ENCODE results near the gene KDM5B. TPM values are rescaled to one million over a fixed set of nuclear protein-coding genes. Genes with fewer than 3 reads are reported as not detected.

Gene KDM5B
- total RNA-seq, 2 donors from 2014 or later = 28.7 to 36.8 TPM

GRCh38 chr1:202810615-202811295 is 2.5 kb upstream of the KDM5B start, which contains the start of gene PCAT6:
PCAT6 (plus strand) TSS chr1:202810954.
- WGBS, 2 donors = 0 to 2% methylated on average over 9 to 51 of the region's 53 CpGs
- intact Hi-C loops (cut with DNase I) = no loop called here
- Histone ChIP-seq H3K27ac (peak within 1 kb of the TSS; percentile 47 to 86 (median 64)), H3K27me3 (no peaks in the 10 kb centered on the region), H3K4me1 (peaks cover 23% of the 10 kb centered on the region), H3K4me3 (peak within 1 kb of the TSS; percentile 57 to 68), H3K9me3 (no peaks in the 10 kb centered on the region), H3K36me3 (replicated peaks in 1 of 2; ENCODE audit: insufficient read depth in 1 of 2, low read depth in 2 of 2) (no peaks in the 10 kb centered on the region)
- ATAC-seq = peak; percentile 93
- peak; percentile 94 to 97 (median 96) for DNase-seq
- TF ChIP-seq, protein P1, sequence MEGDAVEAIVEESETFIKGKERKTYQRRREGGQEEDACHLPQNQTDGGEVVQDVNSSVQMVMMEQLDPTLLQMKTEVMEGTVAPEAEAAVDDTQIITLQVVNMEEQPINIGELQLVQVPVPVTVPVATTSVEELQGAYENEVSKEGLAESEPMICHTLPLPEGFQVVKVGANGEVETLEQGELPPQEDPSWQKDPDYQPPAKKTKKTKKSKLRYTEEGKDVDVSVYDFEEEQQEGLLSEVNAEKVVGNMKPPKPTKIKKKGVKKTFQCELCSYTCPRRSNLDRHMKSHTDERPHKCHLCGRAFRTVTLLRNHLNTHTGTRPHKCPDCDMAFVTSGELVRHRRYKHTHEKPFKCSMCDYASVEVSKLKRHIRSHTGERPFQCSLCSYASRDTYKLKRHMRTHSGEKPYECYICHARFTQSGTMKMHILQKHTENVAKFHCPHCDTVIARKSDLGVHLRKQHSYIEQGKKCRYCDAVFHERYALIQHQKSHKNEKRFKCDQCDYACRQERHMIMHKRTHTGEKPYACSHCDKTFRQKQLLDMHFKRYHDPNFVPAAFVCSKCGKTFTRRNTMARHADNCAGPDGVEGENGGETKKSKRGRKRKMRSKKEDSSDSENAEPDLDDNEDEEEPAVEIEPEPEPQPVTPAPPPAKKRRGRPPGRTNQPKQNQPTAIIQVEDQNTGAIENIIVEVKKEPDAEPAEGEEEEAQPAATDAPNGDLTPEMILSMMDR (IDR thresholded peaks at IDR 0.05) = peak in 1 of 7 experiments; percentile 3
- TF ChIP-seq POLR2A (IDR thresholded peaks at IDR 0.05) = peak; percentile 83 to 89 (median 88)

- Histone ChIP-seq H3K36me3 (replicated peaks in 1 of 2; ENCODE audit: insufficient read depth in 1 of 2, low read depth in 2 of 2) (no peaks in the 10 kb centered on the region), H3K9me3 (no peaks in the 10 kb centered on the region), H3K4me1 (peaks cover 28% of the 10 kb centered on the region), H3K27me3 (no peaks in the 10 kb centered on the region), H3K4me3 (peak overlapping the region; percentile 57 to 68), H3K27ac (peak overlapping the region; percentile 47 to 86 (median 64))
- 3% methylated on average over 13 of the region's 13 CpGs for WGBS, 2 donors
- no peak for DNase-seq
- TF ChIP-seq, protein P1 (IDR thresholded peaks at IDR 0.05) = no peak
- TF ChIP-seq POLR2A (IDR thresholded peaks at IDR 0.05) = no peak
- intact Hi-C loops (cut with DNase I) = no loop called here
- no peak for ATAC-seq
Measured at GRCh38 chr1:202810193-202810614, 2.0 kb upstream of the KDM5B start.

DNA sequence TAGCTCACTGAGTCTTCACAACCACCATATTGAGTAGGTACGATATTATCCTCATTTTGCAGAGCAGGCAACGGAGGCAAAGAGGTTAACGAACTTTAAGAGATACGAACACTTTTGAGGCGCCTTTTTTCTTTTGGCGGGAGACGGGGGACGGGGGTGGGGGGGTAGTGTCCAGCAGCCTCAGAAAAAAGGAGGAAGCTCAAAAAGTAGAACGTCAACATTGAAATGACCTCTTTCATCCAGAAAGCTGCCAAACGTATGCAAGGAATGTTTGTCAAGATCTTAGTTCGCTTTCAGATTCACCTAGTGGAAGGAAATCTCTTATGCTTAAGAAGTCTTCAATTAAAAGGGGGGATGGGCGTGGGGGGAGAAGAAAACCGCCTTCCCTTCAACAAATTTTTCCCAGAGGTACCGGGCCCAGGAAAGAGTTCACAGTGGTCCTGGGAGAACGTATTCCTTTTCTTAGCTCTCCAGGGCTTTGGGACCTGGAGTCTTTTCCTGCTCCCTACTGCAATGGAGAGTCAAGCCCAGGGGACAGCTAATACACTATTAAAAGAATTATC is 1.5 kb upstream of the KDM5B start:
- WGBS, 2 donors = 64 to 77% methylated on average over 15 of the region's 15 CpGs
- peaks cover 32% of the 10 kb centered on the region for H3K4me1 ChIP-seq

DNA sequence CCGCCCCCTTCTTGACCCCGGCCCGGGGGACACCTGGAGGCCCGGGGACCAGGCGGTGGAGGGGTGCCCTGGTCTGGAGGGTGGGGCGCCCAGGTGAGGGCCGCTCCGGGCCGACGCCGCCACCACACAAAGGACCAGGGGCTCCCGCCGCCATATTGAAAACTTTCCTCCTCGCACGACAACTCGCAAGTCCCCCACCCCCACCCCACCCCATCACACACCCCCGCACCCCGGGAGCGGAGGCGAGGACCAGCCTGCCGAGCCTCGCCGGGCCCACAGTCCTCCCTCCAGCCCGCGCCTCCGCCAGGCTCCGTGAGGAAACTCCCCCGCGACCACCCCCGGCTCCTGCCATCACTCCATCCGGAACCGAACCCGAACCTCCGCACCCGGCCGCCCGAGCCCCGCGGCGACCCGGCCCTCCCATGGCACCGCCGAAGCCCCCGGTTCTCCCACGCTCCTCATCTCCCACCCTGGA is 733 bp downstream of the KDM5B start:
- DNase-seq (peak in 3 of 4 donors; percentile 11 to 31 (median 20)), ATAC-seq (no peak)
- Histone ChIP-seq H3K27me3 (no peaks in the 10 kb centered on the region), H3K36me3 (replicated peaks in 1 of 2; ENCODE audit: insufficient read depth in 1 of 2, low read depth in 2 of 2) (no peaks in the 10 kb centered on the region), H3K4me3 (peak overlapping the region; percentile 83 to 95), H3K27ac (peak overlapping the region; percentile 69 to 86 (median 78)), H3K9me3 (no peaks in the 10 kb centered on the region), H3K4me1 (peaks cover 39% of the 10 kb centered on the region)
- intact Hi-C loops (cut with DNase I) = no loop called here
- TF ChIP-seq, protein P1 (IDR thresholded peaks at IDR 0.05) = no peak
- TF ChIP-seq POLR2A (IDR thresholded peaks at IDR 0.05) = no peak
- whole genome bisulfite sequencing, 2 donors = 1% methylated on average over 35 of the region's 45 CpGs; no CpG with 5 or more reads in 1 of the 2 donors

More for the DNA sequence above, 1.5 kb upstream of the KDM5B start:
- Histone ChIP-seq H3K9me3 (no peaks in the 10 kb centered on the region), H3K27ac (peak overlapping the region in 1 of 4 donors; percentile 86), H3K36me3 (replicated peaks in 1 of 2; ENCODE audit: insufficient read depth in 1 of 2, low read depth in 2 of 2) (no peaks in the 10 kb centered on the region), H3K4me3 (no peak overlapping the region), H3K27me3 (no peaks in the 10 kb centered on the region)
- DNase-seq (no peak), ATAC-seq (no peak)
- TF ChIP-seq, protein P1 (IDR thresholded peaks at IDR 0.05) = no peak
- no peak for TF ChIP-seq POLR2A (IDR thresholded peaks at IDR 0.05)
- intact Hi-C loops (cut with DNase I) = no loop called here

All from body of pancreas (tissue), 4 donors.